ENCODE measurements around the gene DHRSX.
"Not testable (repeated sequence)": the region's sequence is repeated elsewhere in the genome, so short reads cannot be mapped to it uniquely, and the experiment has no call there.

The DHRSX gene

DNA sequence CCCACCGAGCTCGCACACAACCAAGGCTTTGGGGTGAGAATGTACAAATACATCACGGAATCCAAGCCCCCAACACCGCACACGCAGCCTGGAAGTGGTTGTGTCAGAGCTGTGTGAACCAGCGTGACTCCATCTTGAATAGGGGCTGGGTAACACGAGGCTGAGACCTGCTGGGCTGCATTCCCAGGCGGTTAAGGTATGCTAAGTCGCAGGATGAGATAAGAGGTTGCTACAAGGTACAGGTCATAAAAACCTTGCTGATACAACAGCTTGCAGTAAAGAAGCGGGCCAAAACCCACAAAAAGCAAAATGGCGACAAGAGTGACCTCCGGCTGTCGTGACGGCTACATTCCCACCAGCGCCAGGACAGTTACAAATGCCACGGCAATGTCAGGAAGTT, 258.4 kb downstream of the DHRSX start:
- no peak for DNase-seq

DNA sequence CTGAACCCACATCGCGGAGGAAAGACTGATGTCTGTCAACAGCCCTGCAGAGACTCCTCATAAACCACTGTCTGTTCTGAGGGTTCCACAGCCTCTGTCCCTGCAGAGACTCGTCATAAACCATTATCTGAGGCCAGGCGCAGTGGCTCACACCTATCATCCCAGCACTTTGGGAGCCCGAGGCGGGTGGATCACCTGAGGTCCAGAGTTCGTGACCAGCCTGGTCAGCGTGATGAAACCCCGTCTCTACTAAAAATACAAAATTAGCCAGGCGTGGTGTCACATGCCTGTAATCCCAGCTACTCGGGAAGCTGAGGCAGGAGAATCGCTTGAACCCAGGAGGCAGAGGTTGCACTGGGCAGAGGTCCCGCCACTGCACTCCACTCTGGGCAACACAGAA, 259.3 kb downstream of the DHRSX start:
- DNase-seq: not testable (repeated sequence)

DNA sequence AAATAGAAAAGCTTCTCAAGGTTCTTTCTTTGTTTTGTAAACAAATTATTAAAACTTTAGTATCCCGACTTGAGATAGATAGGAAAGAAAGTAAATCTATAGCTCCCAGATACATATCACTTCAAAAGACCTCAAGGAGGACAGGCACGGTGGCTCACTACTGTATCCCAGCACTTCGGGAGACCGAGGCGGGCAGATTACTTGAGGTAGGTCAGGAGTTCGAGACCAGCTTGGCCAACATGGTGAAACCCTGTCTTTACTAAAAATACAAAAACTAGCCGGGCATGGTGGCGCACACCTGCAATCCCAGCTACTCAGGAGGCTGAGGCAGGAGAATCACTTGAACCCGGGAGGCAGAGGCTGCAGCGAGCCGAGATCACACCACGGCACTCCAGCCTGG, 260.0 kb downstream of the DHRSX start:
- not testable (repeated sequence) for DNase-seq

DNA sequence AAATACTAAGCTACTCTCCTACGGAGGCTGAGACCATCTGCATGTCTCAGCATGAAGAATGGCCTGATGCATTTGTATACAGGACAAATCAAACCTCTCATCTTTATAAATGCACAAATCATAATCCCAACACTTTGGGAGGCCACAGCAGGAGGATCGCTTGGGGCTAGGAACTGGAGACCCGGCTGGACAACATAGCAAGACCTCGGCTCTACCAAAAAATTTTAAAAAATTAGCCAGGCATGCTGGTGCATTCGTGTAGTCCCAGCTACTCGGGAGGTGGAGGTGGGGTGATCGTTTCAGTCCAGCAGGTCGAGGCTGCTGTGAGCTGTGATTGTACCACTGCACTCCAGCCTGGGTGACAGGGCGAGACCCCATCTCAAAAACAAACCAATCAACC, 262.8 kb downstream of the DHRSX start:
- no peak for DNase-seq

DNA sequence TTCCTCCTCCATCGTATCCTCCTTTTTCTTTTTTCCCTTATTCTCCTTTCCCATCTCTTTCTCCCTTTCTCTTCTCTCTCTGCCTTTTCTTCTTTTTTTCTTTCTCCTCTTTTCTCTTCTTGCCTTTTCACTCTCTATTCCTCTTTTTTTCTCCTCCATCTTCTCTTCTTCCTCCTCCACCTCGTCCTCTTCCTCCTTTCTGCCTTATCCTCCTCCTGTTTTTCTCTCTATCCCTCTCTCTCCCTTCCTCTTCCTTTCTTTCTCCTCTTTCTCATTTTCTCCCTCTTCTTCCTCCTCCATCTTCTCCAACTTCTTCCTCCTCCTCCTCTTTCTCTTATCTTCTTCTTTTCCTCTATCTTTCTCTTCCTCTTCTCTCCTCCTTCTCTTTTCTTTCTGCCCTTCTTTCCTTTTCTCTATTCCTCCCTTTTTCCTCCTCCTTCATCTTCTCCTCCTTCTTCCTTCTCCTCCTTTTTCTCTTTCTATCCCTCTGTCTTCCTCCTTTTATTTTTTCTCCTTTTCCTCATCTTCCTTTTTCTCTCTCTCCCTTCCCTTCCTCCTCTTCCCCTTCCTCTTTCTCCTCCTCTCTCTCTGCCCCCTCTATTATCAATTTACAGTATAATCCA, 269.1 kb downstream of the DHRSX start:
- no peak for DNase-seq

DNA sequence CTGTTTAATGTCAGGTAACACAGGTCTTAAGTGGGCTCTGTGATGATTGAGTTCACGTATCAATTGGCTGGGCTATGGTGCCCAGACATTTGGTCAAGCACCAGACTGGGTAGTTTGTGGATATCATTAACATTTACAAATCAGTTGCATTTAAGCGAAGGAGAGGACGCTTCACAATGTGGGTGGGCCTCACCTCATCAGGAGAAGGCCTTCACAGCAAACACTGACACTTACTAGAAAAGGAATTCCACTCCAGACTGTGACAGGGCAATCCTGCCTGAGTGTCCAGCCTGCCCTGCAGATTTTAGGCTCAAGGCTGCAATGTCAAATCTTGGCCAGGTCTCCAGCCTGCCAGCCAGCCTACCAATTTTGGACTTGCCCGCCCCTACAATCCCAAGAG, 270.3 kb downstream of the DHRSX start:
- no peak for DNase-seq

DNA sequence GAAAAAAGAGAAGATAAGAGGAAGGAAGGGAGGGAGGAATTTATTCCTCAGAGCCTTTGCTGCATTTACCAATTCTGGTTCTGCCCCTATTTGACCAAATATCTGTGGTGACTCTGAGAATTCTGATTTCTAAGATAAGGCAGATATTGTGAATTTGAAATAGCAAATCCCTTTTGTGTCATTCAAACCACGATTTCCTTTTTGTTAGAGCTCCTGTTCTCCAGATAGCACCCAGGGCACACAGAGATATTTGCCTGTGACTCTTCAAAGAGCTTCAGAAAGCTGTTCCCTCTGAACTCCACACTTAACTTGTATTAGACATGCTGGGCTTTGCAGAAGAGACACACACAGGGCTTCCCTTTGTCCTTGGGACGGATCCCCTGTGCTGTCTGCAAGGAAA, 272.2 kb downstream of the DHRSX start:
- DNase-seq: no peak

DNA sequence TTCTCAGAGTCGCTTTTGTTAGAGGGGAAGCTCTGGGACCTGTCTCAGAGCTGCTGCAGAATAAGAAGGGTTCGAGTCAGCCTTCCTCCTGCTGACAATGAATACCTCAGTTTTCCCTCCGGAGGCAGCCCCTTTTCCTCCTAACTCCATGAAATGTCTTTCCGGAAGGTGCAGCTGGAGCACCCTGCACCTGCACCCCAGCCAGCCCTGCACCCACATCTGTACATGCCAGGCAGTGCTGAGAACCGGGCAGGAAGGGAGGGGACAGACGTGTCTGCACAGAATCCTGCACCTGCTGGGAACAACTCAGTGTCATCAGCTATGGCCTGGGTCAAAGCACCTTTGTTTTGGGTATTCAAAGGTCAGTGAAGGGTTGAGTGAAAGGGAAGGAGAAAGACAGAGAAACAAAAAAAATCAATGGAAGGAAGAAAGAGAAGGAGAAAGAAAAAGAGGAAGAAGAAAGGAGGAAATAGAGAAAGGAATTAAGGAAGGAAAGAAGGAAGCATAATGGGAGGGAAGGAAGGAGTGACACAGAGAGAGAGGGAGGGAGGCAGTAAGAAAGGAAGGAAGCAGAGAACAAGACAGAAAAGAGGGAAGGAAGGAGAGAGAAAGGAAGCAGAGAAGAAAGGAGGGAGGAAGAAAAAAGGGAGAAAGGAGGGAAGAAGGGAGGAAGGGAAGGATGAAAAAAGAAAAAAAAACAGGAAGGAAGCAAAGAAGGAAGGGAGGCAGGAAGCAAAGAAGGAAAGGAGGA, 273.7 kb downstream of the DHRSX start:
- DNase-seq: no peak

DNA sequence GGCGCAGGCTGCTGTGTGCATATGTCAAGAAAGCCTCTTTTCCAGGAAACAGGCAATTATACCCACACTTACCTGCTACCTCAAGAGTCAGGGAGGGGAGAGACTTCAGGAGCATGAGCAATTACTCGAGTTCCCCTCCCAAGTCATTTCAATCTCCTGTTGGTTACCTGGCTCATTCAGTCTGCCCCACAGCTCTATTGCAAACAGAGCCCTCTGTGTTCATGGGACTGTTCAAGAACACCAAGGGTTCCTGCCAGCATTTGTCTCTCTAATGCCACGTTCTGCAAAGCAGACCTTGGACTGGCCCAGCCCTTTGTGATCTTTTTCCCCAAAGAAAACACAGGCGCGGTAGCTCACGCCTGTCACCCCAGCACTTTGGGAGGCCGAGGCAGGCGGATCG, 274.6 kb downstream of the DHRSX start:
- no peak for DNase-seq

DNA sequence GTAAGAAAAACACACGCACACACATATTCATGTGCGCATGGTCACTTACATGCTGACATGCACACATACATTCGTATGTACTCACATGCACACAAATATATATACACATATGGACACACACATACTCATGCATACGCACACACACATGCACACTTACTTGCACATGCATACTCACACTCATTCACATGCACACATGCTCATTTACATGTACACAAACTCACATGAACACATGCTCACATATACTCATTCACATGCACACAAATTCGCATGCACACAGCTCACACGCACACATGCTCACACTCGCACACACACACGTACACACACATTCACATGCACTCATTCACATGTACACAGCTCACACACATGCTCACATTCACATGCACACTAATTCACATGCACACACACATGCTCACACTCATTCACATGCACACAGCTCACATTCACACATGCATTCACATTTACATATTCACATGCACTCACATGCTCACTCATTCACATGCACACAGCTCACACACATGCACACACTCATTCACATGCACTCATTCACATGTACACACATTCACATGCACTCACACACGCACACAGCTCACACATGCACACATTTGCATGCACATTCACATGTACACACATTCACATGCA, 276.1 kb downstream of the DHRSX start:
- DNase-seq: no peak

DNA sequence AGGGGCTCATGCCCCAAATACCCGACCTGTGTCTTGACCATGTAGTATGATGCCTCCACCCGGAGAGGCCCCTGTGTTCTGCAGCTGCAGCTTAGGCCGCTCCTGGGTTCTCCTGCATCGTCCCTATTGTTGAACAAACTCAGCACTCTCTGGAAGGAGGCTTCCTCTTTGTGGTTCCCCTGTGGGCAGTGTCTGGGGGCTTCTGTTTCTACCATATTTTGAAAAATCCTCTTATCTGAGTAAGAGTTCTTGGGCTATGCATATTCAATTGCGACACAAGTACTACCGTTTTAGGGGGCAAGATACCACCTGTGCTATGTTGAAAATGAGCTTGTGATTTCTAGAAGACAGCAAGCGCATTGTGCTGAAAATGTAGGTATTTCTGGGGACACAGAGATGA, 276.6 kb downstream of the DHRSX start:
- no peak for DNase-seq

DNA sequence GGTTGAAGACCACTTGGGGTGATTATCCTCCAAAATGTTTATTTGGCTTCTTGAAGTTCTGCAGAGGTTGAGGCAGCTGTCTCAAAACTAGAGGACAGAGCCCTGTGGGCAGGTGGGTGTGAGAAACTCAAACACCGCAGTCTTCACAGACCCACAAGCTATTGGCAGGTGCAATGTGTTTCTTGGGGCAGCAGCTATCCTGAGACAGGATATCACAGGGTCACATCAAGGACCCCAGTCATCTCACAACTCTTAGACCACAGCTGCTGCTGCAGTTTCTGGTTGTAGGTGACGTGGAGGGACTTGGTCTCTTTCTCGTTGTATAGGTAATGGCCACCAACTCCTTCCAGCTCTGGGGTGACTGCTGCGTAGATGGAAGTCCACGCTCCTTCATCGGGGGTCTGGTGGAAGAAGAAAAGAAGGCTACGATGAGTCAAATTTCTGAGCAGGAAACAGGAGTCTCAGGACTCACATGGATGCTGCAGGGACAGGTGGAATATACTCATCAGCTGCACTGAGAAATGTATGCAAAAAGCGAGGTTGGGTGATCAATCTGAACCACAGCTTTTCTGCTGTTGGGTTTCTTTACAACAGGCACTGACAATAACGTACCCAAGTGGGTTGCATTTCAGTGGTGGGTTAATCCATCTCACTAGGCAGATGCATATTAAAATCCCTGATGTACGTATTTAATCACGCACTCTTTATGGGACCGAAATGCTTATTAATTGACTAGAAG, 279.8 kb downstream of the DHRSX start:
- DNase-seq: no peak

DNA sequence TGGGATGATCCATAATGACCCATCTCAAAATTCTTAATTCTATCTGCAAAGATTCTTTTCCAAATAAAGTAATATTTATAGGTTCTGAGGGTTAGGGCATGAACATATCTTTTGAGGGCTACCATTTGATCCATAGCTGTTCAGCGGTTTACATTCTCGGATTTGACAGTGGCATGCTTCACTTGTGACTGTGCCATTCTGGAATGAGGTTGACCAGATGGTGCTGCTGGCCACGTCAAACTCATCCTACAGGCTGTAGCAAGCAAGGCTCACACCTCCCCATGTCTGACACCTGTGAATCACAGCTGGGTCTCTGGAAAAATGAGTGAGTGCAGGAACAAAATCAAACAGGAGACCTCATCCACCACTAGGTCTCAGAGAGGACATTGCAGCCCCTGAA, 280.5 kb downstream of the DHRSX start:
- no peak for DNase-seq

DNA sequence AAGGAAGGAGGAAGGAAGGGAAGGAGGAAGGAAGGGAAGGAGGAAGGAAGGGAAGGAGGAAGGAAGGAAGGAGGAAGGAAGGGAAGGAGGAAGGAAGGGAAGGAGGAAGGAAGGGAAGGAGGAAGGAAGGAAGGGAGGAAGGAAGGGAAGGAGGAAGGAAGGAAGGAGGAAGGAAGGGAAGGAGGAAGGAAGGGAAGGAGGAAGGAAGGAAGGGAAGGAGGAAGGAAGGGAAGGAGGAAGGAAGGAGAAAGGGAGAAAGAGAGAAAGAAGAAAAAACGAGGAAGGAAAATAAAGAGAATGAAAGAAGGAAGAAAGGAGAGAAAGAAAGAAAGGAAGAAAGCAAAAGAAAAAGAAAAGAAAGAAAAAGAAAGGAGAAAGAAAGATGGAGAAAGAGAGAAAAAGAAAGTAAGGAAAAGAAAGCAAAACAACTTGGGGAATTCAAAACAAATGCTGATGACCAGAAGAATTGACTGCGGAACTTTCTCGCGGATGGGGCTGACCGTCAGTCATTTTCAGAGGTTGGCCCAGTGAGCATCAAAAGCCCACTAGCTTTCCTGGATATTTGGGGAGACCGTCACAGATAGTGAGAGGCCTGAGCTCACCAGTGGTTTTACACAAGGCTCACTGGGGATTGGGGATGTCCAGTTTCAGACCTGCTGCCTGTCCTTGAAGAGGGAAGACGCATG, 286.5 kb downstream of the DHRSX start:
- DNase-seq: not testable (repeated sequence)

DNA sequence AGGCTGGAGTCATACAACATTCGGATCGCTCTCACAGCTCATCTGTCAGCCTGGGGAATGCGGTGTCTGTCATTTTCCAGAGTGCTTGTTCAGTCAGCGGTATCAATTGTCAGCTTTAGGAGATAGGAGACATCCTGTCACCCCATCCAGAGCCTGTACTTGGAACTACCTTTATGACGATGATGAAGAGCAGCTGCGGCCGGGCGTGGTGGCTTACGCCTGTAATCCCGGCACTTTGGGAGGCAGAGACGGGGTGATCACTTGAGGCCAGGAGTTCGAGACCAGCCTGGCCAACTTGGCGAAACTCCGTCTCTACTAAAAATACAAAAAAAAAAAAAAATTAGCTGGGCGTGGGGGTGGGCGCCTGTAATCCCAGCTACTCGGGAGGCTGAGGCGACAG, 289.1 kb downstream of the DHRSX start:
- DNase-seq: not testable (repeated sequence)

DNA sequence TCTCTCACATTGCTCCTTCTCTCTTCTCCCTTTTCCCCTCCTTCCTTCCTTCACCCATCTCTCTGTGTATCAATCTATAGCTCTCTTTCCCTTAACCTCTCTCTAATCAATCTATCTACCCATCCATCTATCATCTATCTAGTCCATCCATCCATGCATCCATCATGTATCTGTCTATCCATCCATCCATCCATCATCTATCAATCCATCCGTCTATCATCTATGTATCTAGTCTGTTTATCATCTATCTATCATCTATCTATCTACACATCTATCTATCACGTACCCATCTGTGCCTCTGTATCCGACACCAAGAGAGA, 307.5 kb downstream of the DHRSX start:
- no peak for DNase-seq

DNA sequence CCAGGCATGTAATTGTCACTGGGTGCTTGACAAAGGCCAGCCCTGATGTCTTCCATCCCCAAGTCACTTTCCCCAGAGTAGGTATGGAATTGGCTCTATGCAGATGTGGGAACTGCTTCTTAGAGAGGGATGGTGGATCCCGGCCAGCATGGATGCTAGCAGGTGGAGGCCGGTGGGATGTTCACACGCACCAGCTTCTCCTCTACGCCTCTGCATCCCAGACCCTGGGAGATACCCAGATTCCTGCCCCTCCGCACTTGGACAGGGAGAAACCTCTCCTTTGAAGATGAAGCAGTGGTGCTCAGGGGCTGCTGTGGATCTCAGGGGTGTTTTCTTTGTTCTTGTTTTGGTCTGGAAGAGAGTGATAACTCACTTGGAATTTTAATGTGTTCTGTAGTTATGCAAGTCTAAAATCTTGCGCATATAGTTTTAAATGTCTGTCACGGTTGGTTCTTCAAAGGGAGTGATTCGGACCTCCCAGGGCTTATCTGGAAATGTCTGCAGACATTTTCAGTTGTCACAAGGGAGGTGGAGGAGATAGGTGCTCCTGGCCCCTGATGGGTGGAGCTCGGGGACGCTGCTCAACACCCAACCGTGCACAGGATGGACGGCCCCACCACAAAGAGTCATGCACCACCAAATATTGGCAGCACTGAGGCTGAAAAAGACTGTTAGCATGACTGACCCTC, 308.0 kb downstream of the DHRSX start:
- no peak for DNase-seq

DNA sequence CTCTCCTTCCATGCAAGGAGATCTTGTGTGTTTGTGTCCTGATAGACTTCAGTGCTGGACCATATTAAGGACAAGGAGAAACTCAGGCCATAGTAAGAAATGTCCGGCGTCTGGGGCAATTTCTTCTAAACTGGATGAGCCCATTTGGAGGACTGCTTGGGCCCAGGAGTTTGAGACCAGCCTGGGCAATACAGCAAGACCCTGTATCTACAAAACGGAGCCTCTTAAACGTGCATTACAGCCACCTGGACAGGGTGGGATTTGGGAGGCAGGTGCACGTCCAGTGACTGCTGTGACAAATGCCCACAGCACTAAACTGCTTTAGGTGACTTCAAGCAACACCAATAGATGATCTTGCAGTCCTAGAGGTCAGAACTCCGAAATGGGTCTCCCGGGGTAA, 311.9 kb downstream of the DHRSX start:
- DNase-seq: no peak

DNA sequence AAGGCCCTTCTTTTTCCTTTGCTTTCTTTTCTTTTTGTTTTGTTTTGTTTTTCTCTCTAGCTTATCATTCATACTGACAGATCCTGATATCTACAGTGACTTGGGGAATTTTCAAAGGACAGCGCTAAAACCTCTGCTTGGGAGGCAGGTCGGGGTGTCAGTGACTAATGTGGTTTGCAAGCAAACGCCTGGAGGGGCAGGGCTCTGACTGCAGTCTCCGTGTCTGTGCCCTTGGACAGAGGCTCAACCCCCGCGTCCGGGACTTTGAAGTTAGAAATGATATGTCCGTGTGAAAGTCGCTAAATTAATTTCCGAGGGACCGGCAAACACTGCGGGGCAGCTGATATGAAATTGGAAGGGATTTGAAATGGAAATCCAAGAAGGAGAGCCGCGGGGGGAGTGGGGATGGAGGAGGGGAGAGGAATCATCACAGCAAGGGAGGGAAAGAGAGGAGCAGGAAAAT, 312.4 kb downstream of the DHRSX start:
- DNase-seq: no peak

DNA sequence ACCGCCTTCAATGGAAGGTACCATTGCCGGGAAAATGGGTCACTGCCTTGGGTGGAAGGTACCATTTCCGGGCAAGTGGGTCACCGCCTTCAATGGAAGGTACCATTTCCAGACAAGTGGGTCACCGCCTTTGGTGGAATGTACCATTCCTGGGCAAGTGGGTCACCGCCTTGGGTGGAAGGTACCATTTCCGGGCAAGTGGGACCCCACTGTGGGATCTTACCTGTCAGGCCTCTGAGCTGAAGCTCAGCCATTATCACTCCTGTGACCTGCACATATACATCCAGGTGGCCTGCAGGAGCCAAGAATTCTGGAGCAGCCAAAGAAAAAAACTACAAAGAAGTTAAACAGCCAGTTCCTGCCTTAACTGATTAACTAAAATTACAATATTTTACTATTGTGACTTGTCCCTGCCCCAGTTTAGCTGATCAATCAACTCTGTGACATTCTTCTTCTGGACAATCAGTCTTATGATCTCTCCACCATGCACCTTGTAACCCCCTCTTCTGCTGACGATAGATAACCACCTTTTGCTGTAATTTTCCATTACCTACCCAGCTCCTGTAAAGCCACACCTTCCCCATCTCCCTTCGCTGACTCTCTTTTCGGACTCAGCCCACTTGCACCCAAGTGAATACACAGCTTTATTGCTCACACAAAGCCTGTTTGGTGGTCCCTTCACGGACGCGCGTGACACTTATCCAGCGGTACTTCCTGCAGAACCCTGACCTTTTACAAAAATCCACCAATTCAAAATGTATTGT, 313.2 kb downstream of the DHRSX start:
- DNase-seq: no peak

DNA sequence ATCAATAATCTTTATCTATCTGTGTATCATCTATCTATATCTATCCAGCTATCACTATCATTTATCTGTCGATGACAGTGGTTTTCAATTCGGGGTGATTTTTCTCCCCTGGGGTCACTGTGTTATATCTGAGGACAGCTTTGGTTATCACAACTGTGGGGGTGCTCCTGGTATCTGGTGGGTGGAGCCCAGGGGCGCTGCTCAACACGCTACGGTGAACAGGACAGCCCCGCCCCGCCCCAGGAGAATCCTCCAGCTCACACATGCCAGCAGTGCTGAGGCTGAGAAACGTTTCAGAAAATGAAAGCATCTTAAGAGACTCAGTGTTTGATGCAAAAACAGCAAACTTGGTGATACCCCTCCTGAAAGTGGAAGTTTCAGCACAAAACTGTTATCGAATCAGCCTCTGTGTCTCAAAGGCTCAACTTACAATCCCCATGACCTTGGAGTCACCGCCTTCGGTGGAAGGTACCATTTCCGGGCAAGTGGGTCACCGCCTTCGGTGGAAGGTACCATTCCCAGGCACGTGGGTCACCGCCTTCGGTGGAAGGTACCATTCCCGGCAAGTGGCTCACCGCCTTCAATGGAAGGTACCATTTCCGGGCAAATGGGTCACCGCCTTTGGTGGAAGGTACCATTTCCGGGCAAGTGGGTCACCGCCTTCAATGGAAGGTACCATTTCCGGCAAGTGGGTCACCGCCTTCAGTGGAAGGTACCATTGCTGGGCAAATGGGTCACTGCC, 315.3 kb downstream of the DHRSX start:
- DNase-seq: no peak

Data from activated CD4-positive, alpha-beta T cell treated with anti-CD3 and anti-CD28 coated beads, Interleukin-2, amount 50 U/mL, for 16 hours (primary cell).